ENCODE results near the gene CDH23.

CDH23 gene

GRCh38 chr10:71517298-71518169 lies 120.8 kb downstream of the CDH23 start:
- H3K4me3 ChIP-seq (ENCODE audit: low read depth, low read length) = no peak overlapping the region
- no peak for TF ChIP-seq CTCF (IDR thresholded peaks at IDR 0.05; ENCODE audit: borderline replicate concordance, insufficient read depth, low read depth, low read length)

- no peak overlapping the region for H3K4me3 ChIP-seq (ENCODE audit: low read depth, low read length)
- no peak for TF ChIP-seq CTCF (IDR thresholded peaks at IDR 0.05; ENCODE audit: borderline replicate concordance, insufficient read depth, low read depth, low read length)
Observed at GRCh38 chr10:71520042-71520441, 123.3 kb downstream of the CDH23 start.

DNA sequence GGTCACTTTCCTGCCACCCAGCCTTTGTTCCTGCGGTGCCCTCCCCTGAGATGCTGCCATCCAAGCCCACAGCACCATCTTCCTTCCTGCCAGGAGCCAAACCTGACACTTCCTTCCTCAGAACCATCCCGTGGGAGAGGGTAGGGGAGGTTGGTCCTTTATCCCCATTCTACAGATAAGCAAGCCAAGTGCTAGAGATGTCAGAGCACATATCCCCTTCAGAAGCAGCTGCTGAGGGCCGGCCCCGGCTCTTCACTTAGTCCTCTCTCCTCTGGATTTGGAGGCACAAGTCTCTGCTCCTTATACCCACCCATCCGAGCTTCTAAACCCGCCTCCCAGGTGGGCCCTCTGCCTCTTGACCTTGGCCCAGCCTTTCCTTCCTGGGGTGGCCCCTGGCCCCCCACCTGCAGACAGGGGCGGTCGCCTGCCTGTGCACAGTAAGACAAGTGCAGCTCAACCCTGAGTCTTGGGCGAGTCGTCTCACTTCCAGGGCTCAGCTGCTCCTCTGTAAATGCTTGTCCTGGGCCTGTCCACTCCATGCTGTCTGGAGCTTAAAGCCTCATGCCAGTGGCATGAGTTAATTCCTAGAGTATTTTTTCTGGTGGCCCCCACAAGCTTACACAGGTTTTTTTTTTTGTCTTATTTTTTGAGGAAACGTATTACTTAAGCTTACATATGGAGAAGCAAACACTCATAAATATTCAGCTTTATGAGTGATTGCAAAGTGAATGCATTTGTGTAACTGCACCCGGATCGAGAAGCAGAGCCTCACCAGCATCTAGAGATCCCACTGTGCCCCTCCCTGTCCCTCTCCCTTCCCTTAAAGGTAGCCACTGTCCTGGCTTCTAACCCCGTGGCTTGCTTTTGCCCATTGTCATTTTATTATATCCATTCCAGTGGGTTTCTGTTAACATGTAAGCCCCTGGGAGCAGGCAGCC lies 125.1 kb downstream of the CDH23 start:
- no peak overlapping the region for H3K4me3 ChIP-seq (ENCODE audit: low read depth, low read length)
- TF ChIP-seq CTCF (IDR thresholded peaks at IDR 0.05; ENCODE audit: borderline replicate concordance, insufficient read depth, low read depth, low read length) = no peak

DNA sequence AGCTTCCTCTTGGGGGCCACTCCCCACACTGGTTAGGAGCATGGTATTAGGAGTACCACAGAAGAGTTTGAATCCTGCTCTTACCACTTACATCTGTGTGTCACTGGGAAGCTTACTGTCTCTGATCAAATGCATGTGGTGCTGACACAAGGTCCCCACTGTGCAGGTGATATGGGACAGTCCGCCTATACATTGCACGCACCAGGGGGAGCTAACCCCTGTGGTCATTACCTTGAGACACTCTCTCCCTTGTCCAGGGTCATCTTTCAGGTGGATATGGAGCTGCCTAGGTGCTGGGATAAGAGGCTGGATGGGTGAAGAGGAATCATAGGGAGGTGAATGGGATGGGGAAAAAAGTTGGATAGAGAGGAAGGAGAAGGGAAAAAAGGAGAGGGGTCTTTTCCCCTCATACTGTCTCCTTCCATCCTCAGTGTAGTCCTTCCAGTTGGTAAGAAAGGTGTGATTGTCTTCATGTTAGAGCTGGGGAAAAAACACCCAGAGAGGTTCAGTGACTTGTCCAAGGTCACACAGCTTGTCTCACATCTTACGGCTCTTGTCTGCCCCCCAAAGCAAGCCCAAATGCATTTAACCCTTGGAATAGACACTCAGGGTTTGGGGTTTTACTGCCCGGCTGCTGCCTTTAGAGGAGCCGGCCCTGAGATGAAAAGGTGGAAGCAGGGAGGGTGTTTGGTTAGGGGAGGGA lies 125.9 kb downstream of the CDH23 start:
- H3K4me3 ChIP-seq (ENCODE audit: low read depth, low read length) = no peak overlapping the region
- no peak for TF ChIP-seq CTCF (IDR thresholded peaks at IDR 0.05; ENCODE audit: borderline replicate concordance, insufficient read depth, low read depth, low read length)

GRCh38 chr10:71523756-71524155 lies 127.0 kb downstream of the CDH23 start:
- no peak overlapping the region for H3K4me3 ChIP-seq (ENCODE audit: low read depth, low read length)
- TF ChIP-seq CTCF (IDR thresholded peaks at IDR 0.05; ENCODE audit: borderline replicate concordance, insufficient read depth, low read depth, low read length) = no peak

GRCh38 chr10:71525092-71525491 lies 128.4 kb downstream of the CDH23 start:
- H3K4me3 ChIP-seq (ENCODE audit: low read depth, low read length) = no peak overlapping the region
- TF ChIP-seq CTCF (IDR thresholded peaks at IDR 0.05; ENCODE audit: borderline replicate concordance, insufficient read depth, low read depth, low read length) = no peak

Measured in GM12875 (cell line).